GM18498 (cell line): ENCODE measurements around the gene MINPP1.

Experiments used
- ATAC-seq: cut with Tn5 transposase; IDR thresholded peaks from one replicate; pipeline ENCODE4 v1.9.1; 2021; ENCODE audit warnings: mild to moderate bottlenecking, moderate library complexity; ENCODE audit not compliant: unreplicated experiment

Gene MINPP1

GRCh38 chr10:87518937-87519336, 14.2 kb downstream of the MINPP1 start:
- no peak for ATAC-seq

- ATAC-seq, result no peak
Measured at GRCh38 chr10:87519582-87519981, 14.9 kb downstream of the MINPP1 start.

GRCh38 chr10:87523731-87524130, 19.0 kb downstream of the MINPP1 start:
- no peak for ATAC-seq

GRCh38 chr10:87524296-87524695, 19.6 kb downstream of the MINPP1 start:
- ATAC-seq, result no peak

- no peak for ATAC-seq
Measured at GRCh38 chr10:87531908-87532622, 27.4 kb downstream of the MINPP1 start.

GRCh38 chr10:87532696-87533095, 28.0 kb downstream of the MINPP1 start:
- no peak for ATAC-seq

GRCh38 chr10:87534173-87534858, 29.6 kb downstream of the MINPP1 start:
- ATAC-seq, result peak; percentile 76

- no peak for ATAC-seq
Measured at GRCh38 chr10:87538092-87539015, 33.7 kb downstream of the MINPP1 start.

- ATAC-seq, result no peak
Measured at GRCh38 chr10:87541114-87541513, 36.4 kb downstream of the MINPP1 start.

GRCh38 chr10:87544721-87545120, 40.0 kb downstream of the MINPP1 start:
- no peak for ATAC-seq

- ATAC-seq, result no peak
Measured at GRCh38 chr10:87545783-87546182, 41.1 kb downstream of the MINPP1 start.

GRCh38 chr10:87546210-87546609, 41.5 kb downstream of the MINPP1 start:
- ATAC-seq, result peak; percentile 78

- no peak for ATAC-seq
Measured at GRCh38 chr10:87546971-87547413, 42.3 kb downstream of the MINPP1 start.

- ATAC-seq, result no peak
Measured at GRCh38 chr10:87547734-87548311, 43.1 kb downstream of the MINPP1 start.

- ATAC-seq, result no peak
Measured at GRCh38 chr10:87550741-87551140, 46.0 kb downstream of the MINPP1 start.

GRCh38 chr10:87551326-87551725, 46.6 kb downstream of the MINPP1 start:
- no peak for ATAC-seq

- no peak for ATAC-seq
Measured at GRCh38 chr10:87552248-87552929, 47.7 kb downstream of the MINPP1 start.

- no peak for ATAC-seq
Measured at GRCh38 chr10:87557409-87557808, 52.7 kb downstream of the MINPP1 start.

- ATAC-seq, result no peak
Measured at GRCh38 chr10:87558333-87558732, 53.6 kb downstream of the MINPP1 start.

- no peak for ATAC-seq
Measured at GRCh38 chr10:87559392-87559791, 54.7 kb downstream of the MINPP1 start.
